Neural cell (in vitro differentiated cells): ENCODE data around the gene KRTAP10-11. TPM values are rescaled to one million over a fixed set of nuclear protein-coding genes. Genes with fewer than 3 reads are reported as not detected.

Source experiments
- H2AFZ ChIP-seq: fragments of 200-600, 300-800 bp; sonication (generic), shearing (Covaris generic); 2 replicates; pipeline ENCODE4 v1.6.0; 2014; ENCODE audit warnings: low read depth, mild to moderate bottlenecking, antibody characterized with exemption, low read length, moderate library complexity
- H3F3A ChIP-seq: fragments of 200-600 bp; shearing (Covaris generic); 2 replicates; pipeline ENCODE4 v1.6.1; 2016; ENCODE audit warnings: mild to moderate bottlenecking, moderate library complexity, mixed read lengths, antibody characterized with exemption, low read length; ENCODE audit not compliant: insufficient read depth, poor library complexity, severe bottlenecking
- H3K27ac ChIP-seq: fragments of 200-600, 300-800 bp; sonication (generic), shearing (Covaris generic); 2 replicates; pipeline ENCODE4 v1.5.1; 2014; ENCODE audit warnings: mild to moderate bottlenecking, low read length, moderate library complexity
- H3K27me3 ChIP-seq: fragments of 300-800, 200-600 bp; sonication (generic), shearing (Covaris generic); 2 replicates; pipeline ENCODE4 v1.6.0; 2014; ENCODE audit warnings: mild to moderate bottlenecking, low read depth, low read length, moderate library complexity; ENCODE audit not compliant: insufficient read depth
- H3K36me3 ChIP-seq: fragments of 300-800, 200-600 bp; sonication (generic), shearing (Covaris generic); 2 replicates; pipeline ENCODE4 v1.5.1; 2014; ENCODE audit warnings: mild to moderate bottlenecking, antibody characterized with exemption, low read length, moderate library complexity; ENCODE audit not compliant: insufficient read depth
- H3K4me2 ChIP-seq: fragments of 300-800, 200-600 bp; sonication (generic), shearing (Covaris generic); 2 replicates; pipeline ENCODE4 v1.6.0; 2014; ENCODE audit warnings: mild to moderate bottlenecking, low read length
- H3K4me3 ChIP-seq: fragments of 300-800, 200-600 bp; sonication (generic), shearing (Covaris generic); 2 replicates; pipeline ENCODE4 v1.5.1; 2014; ENCODE audit warnings: mild to moderate bottlenecking, low read length, moderate library complexity
- H3K79me2 ChIP-seq: fragments of 200-600 bp; shearing (Covaris generic); replicated peaks from 2 replicates; pipeline ENCODE4 v1.6.0; 2014; ENCODE audit warnings: mild to moderate bottlenecking, low read length, moderate library complexity; ENCODE audit not compliant: insufficient read depth
- H3K9ac ChIP-seq: fragments of 300-800, 200-600 bp; sonication (generic), shearing (Covaris generic); 2 replicates; pipeline ENCODE4 v1.6.1; 2016; ENCODE audit warnings: mild to moderate bottlenecking, low read length, mixed read lengths
- H3K9me2 ChIP-seq: fragments of 200-600 bp; shearing (Covaris generic); 2 replicates; pipeline ENCODE4 v1.6.1; 2016; ENCODE audit warnings: mild to moderate bottlenecking, low read length, mixed read lengths; ENCODE audit not compliant: insufficient read depth
- H3K9me3 ChIP-seq: fragments of 200-600, 300-800 bp; sonication (generic), shearing (Covaris generic); 2 replicates; pipeline ENCODE4 v1.6.1; 2016; ENCODE audit warnings: mild to moderate bottlenecking, mixed run types, low read length, moderate library complexity, mixed read lengths
- H4K20me1 ChIP-seq: fragments of 200-600 bp; shearing (Covaris generic); 2 replicates; pipeline ENCODE4 v1.6.1; 2016; ENCODE audit warnings: mild to moderate bottlenecking, mixed run types; ENCODE audit not compliant: insufficient read depth
- EP300 ChIP-seq: fragments of 450-650 bp; conservative IDR thresholded peaks from 2 replicates; pipeline ENCODE4 v1.6.1; 2014; ENCODE audit warnings: antibody characterized with exemption, mild to moderate bottlenecking, moderate library complexity; ENCODE audit not compliant: poor library complexity, severe bottlenecking
- EZH2 ChIP-seq: fragments of 200-600, 300-800 bp; shearing (Covaris generic), sonication (generic); IDR thresholded peaks from 2 replicates; pipeline ENCODE4 v1.6.1; 2014; ENCODE audit warnings: antibody characterized with exemption, low read length, borderline replicate concordance, mild to moderate bottlenecking; ENCODE audit not compliant: insufficient read depth, poor library complexity, severe bottlenecking
- MXI1 ChIP-seq: fragments of 450-650 bp; conservative IDR thresholded peaks from 2 replicates; pipeline ENCODE4 v1.6.1; 2014; ENCODE audit warnings: antibody characterized with exemption, mild to moderate bottlenecking; ENCODE audit not compliant: poor library complexity, severe bottlenecking
- POLR2AphosphoS5 ChIP-seq: IDR thresholded peaks from 2 replicates; pipeline ENCODE4 v1.6.1; 2012
- RAD21 ChIP-seq: fragments of 450-650 bp; conservative IDR thresholded peaks from 2 replicates; pipeline ENCODE4 v1.6.1; 2014; ENCODE audit warnings: antibody characterized with exemption, mild to moderate bottlenecking, moderate library complexity
- SMC3 ChIP-seq: fragments of 450-650 bp; conservative IDR thresholded peaks from 2 replicates; pipeline ENCODE4 v1.6.1; 2014; ENCODE audit warnings: antibody characterized with exemption, mild to moderate bottlenecking, moderate library complexity; ENCODE audit not compliant: poor library complexity
- TAF1 ChIP-seq: IDR thresholded peaks from 2 replicates; pipeline ENCODE4 v1.6.1; 2012; ENCODE audit warnings: low read depth
- polyA plus RNA-seq: library from polyadenylated mRNA; depleted of rRNA; stranded (reverse); fragments of >200 nt; gene quantifications from 2 replicates; pipeline ENCODE4 v1.2.3, GENCODE V29; 2014
- TF ChIP-seq, protein P1 (sequence below): fragments of 450-650 bp; IDR thresholded peaks from 2 replicates; pipeline ENCODE4 v1.5.1; 2014; ENCODE audit warnings: antibody characterized with exemption, mild to moderate bottlenecking, moderate library complexity; ENCODE audit not compliant: poor library complexity, severe bottlenecking
- TF ChIP-seq, protein P2 (sequence below): IDR thresholded peaks from 2 replicates; pipeline ENCODE4 v1.6.1; 2012; ENCODE audit warnings: borderline replicate concordance

The KRTAP10-11 gene
- polyA plus RNA-seq, 1 donor from 2014 or later: not detected

DNA sequence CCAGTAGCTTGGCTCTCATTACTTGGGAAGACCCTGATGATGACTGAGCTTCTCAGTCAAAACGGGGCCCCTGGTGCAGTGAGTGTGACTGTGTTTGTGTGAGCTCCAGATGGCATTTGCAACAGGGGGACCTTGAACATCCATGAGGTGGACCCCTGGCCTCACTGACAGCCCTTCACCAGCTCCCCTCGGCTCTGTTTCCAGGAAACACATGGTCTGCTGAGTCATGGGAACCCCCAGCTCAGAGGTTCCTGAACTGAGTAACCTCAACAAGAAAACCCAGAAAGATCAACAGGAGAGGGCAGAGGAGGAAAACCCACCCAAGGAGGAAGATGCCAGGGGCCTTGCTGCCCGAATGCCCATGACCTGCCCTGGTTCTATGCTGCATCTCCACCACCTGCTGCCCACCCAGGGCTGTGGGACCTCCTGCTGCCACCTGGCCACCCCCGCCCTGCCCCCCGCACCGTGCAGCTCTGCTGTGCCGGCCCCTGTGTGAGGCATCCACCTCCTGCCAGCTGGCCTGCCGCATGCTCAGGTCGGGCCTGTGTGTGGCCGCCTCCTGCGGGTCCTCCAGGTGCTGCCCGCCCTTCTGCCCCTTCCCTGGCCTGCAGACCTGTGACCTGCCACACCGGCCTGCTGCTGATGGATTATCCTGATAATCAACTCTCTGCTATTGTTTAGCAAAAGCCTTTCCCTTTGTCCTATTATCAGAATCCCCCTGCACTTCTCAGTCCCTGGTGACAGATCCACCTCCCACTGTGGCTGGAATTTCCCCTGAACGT lies 40.0 kb downstream of the KRTAP10-11 start:
- H3K9ac ChIP-seq: no peak overlapping the region

DNA sequence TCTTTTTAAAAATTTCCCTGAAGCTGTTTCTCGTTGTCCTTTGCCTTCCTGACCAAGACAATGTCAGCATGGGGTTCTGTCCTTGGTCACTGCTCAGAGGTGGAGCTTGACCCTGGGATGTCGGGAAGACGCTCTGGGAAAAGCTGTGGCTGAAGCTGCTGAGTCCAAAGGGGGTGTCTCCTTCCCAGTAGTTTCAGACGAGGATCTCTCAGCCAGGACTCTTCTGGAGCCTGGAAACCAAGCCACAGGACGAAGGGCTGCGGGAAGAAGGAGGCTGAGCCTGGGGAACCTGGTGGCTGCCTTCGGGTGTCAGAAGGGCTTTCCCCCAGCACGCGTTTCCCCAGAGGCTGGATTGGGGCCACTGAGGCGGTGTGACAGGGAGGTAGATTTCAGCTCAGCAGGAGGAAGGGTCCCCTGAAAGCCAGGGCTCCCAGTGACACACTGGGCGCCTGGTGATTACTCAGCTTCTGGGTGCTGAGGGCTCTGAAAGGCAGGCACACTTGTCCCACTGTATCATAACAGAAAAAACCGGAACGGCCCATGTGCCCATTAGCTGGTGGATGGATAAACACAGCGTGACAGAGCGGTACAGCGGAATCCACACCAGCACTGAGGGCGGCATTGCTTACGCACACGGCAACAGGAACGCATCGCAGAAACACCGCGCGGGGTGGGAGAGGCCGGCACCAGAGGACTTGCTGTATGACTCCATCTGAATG lies 40.8 kb downstream of the KRTAP10-11 start:
- no peaks in the 10 kb centered on the region for H3K9me2 ChIP-seq
- no peaks in the 10 kb centered on the region for H3K36me3 ChIP-seq
- H3K79me2 ChIP-seq: no peaks in the 10 kb centered on the region
- no peak overlapping the region for H3K27ac ChIP-seq
- H3K4me3 ChIP-seq: no peak overlapping the region
- H3F3A ChIP-seq: no peaks in the 10 kb centered on the region
- H4K20me1 ChIP-seq: no peaks in the 10 kb centered on the region
- no peaks in the 10 kb centered on the region for H3K27me3 ChIP-seq
- H2AFZ ChIP-seq: no peak overlapping the region
- H3K9me3 ChIP-seq: no peaks in the 10 kb centered on the region
- H3K4me2 ChIP-seq: no peak overlapping the region
- H3K9ac ChIP-seq: no peak overlapping the region
- no peak for TF ChIP-seq SMC3
- TF ChIP-seq MXI1: no peak
- no peak for TF ChIP-seq EZH2
- TF ChIP-seq, protein P1, sequence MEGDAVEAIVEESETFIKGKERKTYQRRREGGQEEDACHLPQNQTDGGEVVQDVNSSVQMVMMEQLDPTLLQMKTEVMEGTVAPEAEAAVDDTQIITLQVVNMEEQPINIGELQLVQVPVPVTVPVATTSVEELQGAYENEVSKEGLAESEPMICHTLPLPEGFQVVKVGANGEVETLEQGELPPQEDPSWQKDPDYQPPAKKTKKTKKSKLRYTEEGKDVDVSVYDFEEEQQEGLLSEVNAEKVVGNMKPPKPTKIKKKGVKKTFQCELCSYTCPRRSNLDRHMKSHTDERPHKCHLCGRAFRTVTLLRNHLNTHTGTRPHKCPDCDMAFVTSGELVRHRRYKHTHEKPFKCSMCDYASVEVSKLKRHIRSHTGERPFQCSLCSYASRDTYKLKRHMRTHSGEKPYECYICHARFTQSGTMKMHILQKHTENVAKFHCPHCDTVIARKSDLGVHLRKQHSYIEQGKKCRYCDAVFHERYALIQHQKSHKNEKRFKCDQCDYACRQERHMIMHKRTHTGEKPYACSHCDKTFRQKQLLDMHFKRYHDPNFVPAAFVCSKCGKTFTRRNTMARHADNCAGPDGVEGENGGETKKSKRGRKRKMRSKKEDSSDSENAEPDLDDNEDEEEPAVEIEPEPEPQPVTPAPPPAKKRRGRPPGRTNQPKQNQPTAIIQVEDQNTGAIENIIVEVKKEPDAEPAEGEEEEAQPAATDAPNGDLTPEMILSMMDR: no peak
- TF ChIP-seq POLR2AphosphoS5: no peak
- TF ChIP-seq TAF1: no peak
- no peak for TF ChIP-seq EP300
- TF ChIP-seq, protein P2, sequence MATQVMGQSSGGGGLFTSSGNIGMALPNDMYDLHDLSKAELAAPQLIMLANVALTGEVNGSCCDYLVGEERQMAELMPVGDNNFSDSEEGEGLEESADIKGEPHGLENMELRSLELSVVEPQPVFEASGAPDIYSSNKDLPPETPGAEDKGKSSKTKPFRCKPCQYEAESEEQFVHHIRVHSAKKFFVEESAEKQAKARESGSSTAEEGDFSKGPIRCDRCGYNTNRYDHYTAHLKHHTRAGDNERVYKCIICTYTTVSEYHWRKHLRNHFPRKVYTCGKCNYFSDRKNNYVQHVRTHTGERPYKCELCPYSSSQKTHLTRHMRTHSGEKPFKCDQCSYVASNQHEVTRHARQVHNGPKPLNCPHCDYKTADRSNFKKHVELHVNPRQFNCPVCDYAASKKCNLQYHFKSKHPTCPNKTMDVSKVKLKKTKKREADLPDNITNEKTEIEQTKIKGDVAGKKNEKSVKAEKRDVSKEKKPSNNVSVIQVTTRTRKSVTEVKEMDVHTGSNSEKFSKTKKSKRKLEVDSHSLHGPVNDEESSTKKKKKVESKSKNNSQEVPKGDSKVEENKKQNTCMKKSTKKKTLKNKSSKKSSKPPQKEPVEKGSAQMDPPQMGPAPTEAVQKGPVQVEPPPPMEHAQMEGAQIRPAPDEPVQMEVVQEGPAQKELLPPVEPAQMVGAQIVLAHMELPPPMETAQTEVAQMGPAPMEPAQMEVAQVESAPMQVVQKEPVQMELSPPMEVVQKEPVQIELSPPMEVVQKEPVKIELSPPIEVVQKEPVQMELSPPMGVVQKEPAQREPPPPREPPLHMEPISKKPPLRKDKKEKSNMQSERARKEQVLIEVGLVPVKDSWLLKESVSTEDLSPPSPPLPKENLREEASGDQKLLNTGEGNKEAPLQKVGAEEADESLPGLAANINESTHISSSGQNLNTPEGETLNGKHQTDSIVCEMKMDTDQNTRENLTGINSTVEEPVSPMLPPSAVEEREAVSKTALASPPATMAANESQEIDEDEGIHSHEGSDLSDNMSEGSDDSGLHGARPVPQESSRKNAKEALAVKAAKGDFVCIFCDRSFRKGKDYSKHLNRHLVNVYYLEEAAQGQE: no peak

More for the DNA sequence above, 40.0 kb downstream of the KRTAP10-11 start:
- Histone ChIP-seq H3K4me2 (no peak overlapping the region), H3K27ac (no peak overlapping the region), H3K79me2 (no peaks in the 10 kb centered on the region), H3K9me3 (no peaks in the 10 kb centered on the region), H3F3A (no peaks in the 10 kb centered on the region), H4K20me1 (no peaks in the 10 kb centered on the region), H3K27me3 (no peaks in the 10 kb centered on the region), H2AFZ (no peak overlapping the region), H3K9me2 (no peaks in the 10 kb centered on the region), H3K36me3 (no peaks in the 10 kb centered on the region), H3K4me3 (no peak overlapping the region)
- TF ChIP-seq EZH2 (no peak), RAD21 (no peak), TAF1 (no peak), SMC3 (no peak), EP300 (no peak), MXI1 (no peak), POLR2AphosphoS5 (no peak)
- TF ChIP-seq, protein P1: no peak
- TF ChIP-seq, protein P2: no peak
